22Rv1 (cell line): ENCODE data around the gene MCF2L.
"Not testable (repeated sequence)": the region's sequence is repeated elsewhere in the genome, so short reads cannot be mapped to it uniquely, and the experiment has no call there.

Source experiments
- H3K27ac ChIP-seq: fragments of 450-650 bp; 2 replicates; pipeline ENCODE4 v1.5.1; 2017
- CTCF ChIP-seq: fragments of 450-650 bp; IDR thresholded peaks from 2 replicates; pipeline ENCODE4 v1.5.1; 2017; ENCODE audit warnings: mild to moderate bottlenecking
- ZFX ChIP-seq: fragments of 450-650 bp; IDR thresholded peaks from 2 replicates; pipeline ENCODE4 v1.6.1; 2017; ENCODE audit warnings: antibody characterized with exemption, borderline replicate concordance

MCF2L gene

DNA sequence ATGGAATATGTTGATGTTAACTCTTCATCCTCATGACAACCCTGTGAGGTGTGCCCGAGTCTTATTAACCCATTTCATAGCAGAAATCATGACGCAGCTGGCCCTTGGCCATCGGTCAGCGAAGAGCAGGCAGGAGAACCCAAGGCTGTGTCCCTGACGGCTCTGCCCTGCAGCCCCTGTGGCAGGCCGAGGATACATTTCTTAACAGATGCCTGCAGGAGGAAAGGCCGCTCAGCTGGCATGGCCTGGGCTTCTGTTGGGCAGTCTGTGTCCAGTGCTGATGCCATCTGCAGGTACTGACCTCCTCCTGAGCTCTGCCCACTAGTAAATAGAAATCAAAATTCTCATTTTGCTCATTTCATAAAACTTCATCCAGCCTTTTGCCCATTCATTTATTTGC, 35.4 kb upstream of the MCF2L start:
- TF ChIP-seq ZFX (no peak), CTCF (no peak)
- H3K27ac ChIP-seq: no peak overlapping the region

DNA sequence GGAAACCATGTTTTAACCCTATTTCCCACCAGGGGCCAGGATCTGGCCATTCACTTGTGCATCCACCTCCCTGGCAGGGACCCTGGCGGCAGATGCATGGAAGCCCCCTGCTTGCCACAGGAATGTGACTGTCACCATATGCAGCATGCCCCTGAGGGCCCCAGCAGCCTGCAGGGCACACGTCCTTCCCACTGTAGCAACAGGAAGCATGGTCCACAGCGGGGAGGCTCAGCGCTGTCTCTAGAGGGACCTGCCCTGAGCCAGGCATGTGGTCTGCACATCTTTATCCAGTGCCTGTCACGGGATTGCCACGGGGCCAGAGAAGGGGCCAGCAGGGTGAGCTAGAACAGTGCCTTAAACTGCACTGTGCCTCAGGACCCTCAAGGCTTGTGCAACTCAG, 34.9 kb upstream of the MCF2L start:
- H3K27ac ChIP-seq: no peak overlapping the region
- TF ChIP-seq CTCF (no peak), ZFX (no peak)

DNA sequence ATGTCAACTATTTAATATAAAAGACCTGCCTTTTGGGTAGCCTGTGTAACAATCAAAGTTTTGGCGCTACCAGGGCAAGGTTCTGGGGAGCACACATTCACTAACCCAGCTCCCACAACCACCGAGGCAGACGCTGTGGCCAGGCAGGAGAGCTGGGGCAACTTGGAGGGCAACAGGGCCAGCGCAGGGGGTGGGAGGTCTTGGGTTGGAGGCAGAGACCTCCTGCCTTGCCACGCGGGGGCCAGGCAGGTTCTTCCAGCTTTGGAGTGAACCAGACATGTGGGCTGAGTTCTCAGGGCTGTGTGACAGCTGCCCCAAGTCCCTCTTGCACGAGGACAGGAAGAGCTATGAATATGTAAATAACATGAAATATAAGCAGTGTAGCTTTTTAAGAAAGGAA, 30.3 kb upstream of the MCF2L start:
- TF ChIP-seq ZFX (no peak), CTCF (no peak)
- no peak overlapping the region for H3K27ac ChIP-seq

- no peak for TF ChIP-seq ZFX
- TF ChIP-seq CTCF: no peak
- H3K27ac ChIP-seq: no peak overlapping the region
These were observed 28.8 kb upstream of the MCF2L start for GRCh38 chr13:112940236-112940635.

GRCh38 chr13:112941349-112941748, 27.7 kb upstream of the MCF2L start:
- no peak for TF ChIP-seq CTCF
- no peak for TF ChIP-seq ZFX
- no peak overlapping the region for H3K27ac ChIP-seq

DNA sequence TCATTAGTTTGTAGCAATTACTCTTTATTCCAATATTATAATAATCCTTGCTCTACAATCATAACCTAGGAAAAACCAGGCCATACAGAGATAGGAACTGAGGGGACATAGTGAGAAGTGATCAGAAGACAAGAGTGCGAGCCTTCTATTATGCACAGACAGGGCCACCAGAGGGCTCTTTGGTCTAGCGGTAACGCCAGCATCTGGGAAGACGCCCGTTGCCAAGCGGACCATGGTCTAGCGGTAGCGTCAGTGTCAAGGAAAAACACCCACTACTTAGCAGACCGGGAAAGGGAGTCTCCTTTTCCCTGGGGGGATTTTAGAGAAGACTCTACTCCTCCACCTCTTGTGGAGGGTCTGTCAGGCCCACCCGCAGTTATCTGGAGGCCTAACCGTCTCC, 27.2 kb upstream of the MCF2L start:
- not testable (repeated sequence) for H3K27ac ChIP-seq

DNA sequence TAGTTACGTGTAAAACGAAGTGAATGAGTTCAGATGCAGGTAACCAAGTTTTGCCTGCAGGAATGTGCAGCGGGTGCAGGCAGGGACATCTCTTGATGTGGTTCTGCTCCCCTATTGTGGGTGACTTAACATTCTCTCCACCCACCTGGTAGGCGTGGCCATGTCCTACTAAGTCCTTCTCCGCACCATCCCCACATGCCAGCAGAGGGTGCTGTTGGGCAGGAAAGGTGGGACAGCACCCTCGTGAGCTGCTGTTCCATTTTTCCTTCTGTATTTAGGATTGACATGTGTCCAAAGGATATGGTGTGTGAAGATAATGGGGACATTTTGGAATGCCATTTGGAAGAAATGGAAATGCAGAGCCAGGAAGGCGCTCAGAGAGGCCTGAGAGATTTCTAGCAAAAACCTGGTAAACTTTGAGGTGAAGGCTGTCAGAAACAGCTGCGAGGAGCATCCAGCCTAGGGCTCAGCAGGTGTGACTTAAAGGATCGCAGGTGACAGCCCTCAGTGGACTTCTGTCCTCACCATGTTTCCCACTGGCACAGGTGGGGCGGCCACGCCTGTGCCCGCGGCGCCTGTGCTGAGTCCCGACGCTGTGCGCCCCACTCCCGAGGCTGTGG, 26.2 kb upstream of the MCF2L start:
- H3K27ac ChIP-seq: no peak overlapping the region
- TF ChIP-seq CTCF (peak; percentile 89), ZFX (no peak)
